ENCODE data around the gene FARSB. TPM values are rescaled to one million over a fixed set of nuclear protein-coding genes. Genes with fewer than 3 reads are reported as not detected.

The FARSB gene
- total RNA-seq, 2 donors from 2014 or later: 7.6 to 11.4 TPM

DNA sequence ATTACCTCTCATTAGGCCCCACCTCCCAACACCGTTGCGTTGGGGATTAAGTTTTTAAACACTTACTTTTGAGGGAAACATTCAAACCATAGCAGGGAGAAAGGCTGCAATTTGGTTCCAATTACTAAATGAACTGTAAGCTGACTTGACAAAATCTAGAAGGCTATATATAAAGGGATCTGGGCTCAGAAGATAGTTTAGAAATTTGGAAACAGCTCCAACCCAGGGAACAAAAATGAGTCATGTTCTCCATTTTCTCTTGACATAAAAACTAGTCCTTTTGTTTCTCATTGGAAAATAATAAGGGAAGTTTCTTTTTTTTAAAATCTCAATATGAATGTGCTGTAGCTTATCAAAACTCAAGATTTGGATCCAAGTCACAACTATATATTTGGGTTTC lies 33.0 kb upstream of the FARSB start:
- no peaks in the 10 kb centered on the region for H3K9me3 ChIP-seq
- intact Hi-C loops (cut with DNase I): no loop called here
- no peak overlapping the region for H3K4me3 ChIP-seq
- TF ChIP-seq, protein P1, sequence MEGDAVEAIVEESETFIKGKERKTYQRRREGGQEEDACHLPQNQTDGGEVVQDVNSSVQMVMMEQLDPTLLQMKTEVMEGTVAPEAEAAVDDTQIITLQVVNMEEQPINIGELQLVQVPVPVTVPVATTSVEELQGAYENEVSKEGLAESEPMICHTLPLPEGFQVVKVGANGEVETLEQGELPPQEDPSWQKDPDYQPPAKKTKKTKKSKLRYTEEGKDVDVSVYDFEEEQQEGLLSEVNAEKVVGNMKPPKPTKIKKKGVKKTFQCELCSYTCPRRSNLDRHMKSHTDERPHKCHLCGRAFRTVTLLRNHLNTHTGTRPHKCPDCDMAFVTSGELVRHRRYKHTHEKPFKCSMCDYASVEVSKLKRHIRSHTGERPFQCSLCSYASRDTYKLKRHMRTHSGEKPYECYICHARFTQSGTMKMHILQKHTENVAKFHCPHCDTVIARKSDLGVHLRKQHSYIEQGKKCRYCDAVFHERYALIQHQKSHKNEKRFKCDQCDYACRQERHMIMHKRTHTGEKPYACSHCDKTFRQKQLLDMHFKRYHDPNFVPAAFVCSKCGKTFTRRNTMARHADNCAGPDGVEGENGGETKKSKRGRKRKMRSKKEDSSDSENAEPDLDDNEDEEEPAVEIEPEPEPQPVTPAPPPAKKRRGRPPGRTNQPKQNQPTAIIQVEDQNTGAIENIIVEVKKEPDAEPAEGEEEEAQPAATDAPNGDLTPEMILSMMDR (IDR thresholded peaks at IDR 0.05): no peak
- WGBS, 2 donors: 86 to 87% methylated on average over 2 of the region's 2 CpGs
- no peak for DNase-seq
- peaks cover 13% of the 10 kb centered on the region for H3K4me1 ChIP-seq
- H3K27me3 ChIP-seq: no peaks in the 10 kb centered on the region
- no peaks in the 10 kb centered on the region for H3K36me3 ChIP-seq (replicated peaks in 1 of 2; ENCODE audit: insufficient read depth in 1 of 2, low read depth in 2 of 2)
- no peak for ATAC-seq
- no peak overlapping the region for H3K27ac ChIP-seq

DNA sequence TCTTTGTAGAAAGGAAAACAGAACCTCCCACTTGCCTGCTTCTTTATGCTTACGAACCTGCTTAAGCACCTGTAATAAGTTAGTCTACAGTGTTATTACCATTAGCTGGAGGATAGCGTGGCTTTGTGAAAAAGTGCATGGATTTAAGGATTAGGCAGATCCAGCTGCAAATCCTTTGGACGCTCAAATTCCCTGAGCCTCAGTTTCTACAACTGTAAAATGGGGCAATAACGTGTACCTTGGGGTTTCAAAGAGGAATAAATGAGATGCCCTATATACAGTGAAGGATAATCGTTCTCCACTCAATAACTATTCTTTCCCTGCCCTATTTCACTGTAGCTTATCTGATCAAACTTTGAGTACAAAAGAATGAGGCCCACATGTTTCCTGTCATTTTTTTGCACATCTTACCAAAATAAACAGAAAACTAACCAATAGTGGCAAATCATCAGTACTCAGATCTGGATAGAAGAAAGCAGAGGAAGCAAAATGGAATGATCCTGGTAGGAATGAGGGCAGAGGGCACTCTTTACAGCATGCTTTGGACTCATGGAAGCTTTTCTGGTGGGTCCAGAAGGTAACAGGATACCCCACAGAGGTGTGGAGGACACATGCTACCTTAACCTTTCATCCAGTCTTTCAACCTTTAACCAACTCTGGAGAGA lies 30.3 kb upstream of the FARSB start:
- H3K36me3 ChIP-seq (replicated peaks in 1 of 2; ENCODE audit: insufficient read depth in 1 of 2, low read depth in 2 of 2): no peaks in the 10 kb centered on the region
- no peaks in the 10 kb centered on the region for H3K27me3 ChIP-seq
- no peak overlapping the region for H3K4me3 ChIP-seq
- peaks cover 13% of the 10 kb centered on the region for H3K4me1 ChIP-seq
- intact Hi-C loops (cut with DNase I): no loop called here
- 46% methylated on average over 5 of the region's 5 CpGs for WGBS, 2 donors
- ATAC-seq (no peak), DNase-seq (no peak)
- TF ChIP-seq, protein P1 (IDR thresholded peaks at IDR 0.05): no peak
- TF ChIP-seq POLR2A (IDR thresholded peaks at IDR 0.05): no peak
- H3K27ac ChIP-seq: no peak overlapping the region
- no peaks in the 10 kb centered on the region for H3K9me3 ChIP-seq

DNA sequence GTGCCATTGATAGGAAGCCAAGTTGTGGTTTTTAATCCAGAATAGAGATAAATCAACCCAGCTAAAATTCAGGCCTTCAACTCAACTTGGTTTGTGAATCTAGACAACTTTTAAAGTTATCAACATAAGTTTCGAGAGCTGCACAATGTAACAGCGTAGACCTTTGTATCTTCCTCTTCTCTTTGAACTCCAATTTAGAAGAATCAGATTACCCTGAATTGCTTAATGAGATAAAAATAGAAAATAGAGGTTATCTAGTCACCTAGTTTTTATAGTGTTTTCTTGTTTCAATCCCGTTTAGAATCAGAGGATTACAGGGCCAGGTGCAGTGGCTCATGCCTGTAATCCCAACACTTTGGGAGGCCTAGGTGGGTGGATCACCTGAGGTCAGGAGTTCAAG lies 27.9 kb upstream of the FARSB start:
- 83 to 86% methylated on average over 3 of the region's 3 CpGs for WGBS, 2 donors
- Histone ChIP-seq H3K4me3 (no peak overlapping the region), H3K9me3 (no peaks in the 10 kb centered on the region), H3K27me3 (no peaks in the 10 kb centered on the region), H3K36me3 (replicated peaks in 1 of 2; ENCODE audit: insufficient read depth in 1 of 2, low read depth in 2 of 2) (no peaks in the 10 kb centered on the region), H3K4me1 (peaks cover 9% of the 10 kb centered on the region), H3K27ac (no peak overlapping the region)
- intact Hi-C loops (cut with DNase I): no loop called here
- ATAC-seq (no peak), DNase-seq (no peak)
- no peak for TF ChIP-seq POLR2A (IDR thresholded peaks at IDR 0.05)
- TF ChIP-seq, protein P1 (IDR thresholded peaks at IDR 0.05): no peak

DNA sequence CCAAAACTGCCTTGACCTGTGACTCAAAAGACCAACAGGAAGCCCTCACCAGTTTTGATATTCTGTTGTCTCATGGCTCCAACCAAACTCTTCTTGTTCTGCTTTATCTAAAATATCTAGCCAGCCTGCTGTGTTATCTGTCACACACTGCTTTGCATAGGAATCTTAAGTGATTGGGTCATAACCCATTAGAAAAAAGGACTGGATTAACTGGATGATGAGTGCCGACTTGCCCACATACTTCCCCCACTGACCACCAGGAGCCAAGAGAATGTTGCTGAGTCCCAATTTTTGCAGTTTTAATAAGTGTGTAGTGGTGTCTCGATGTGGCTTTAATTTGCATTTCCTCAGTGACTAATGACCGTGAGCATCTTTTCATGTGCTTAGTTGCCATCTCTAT lies 22.1 kb upstream of the FARSB start:
- TF ChIP-seq, protein P1 (IDR thresholded peaks at IDR 0.05): no peak
- no peak for TF ChIP-seq POLR2A (IDR thresholded peaks at IDR 0.05)
- no peaks in the 10 kb centered on the region for H3K4me1 ChIP-seq
- no peaks in the 10 kb centered on the region for H3K9me3 ChIP-seq
- H3K27ac ChIP-seq: no peak overlapping the region
- no peak overlapping the region for H3K4me3 ChIP-seq
- intact Hi-C loops (cut with DNase I): no loop called here
- DNase-seq (no peak), ATAC-seq (no peak)
- WGBS, 2 donors: 67 to 82% methylated on average over 3 of the region's 3 CpGs
- no peaks in the 10 kb centered on the region for H3K36me3 ChIP-seq (replicated peaks in 1 of 2; ENCODE audit: insufficient read depth in 1 of 2, low read depth in 2 of 2)
- H3K27me3 ChIP-seq: no peaks in the 10 kb centered on the region

DNA sequence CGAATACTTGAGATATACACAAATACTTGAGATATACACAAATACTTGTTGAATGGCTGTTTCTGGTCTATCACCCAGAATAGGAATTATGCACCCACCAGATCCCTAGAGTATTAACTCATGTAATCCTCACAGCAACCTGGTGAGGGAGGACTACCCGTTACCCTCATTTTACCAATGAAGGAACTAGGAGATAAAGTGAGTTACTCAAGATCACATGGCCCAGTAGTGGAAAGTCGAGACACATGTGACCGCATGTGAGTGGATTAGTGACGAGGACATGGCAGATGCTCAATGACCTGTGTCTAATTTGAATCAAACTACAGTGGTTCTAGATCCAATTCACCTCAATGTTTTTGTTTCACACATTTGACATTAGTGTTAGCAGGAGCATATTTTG lies 18.0 kb upstream of the FARSB start:
- ATAC-seq (no peak), DNase-seq (no peak)
- Histone ChIP-seq H3K4me1 (peaks cover 19% of the 10 kb centered on the region), H3K4me3 (no peak overlapping the region), H3K9me3 (no peaks in the 10 kb centered on the region), H3K27me3 (no peaks in the 10 kb centered on the region), H3K27ac (no peak overlapping the region), H3K36me3 (replicated peaks in 1 of 2; ENCODE audit: insufficient read depth in 1 of 2, low read depth in 2 of 2) (no peaks in the 10 kb centered on the region)
- WGBS, 2 donors: 90 to 92% methylated on average over 5 of the region's 5 CpGs
- intact Hi-C loops (cut with DNase I): no loop called here
- TF ChIP-seq, protein P1 (IDR thresholded peaks at IDR 0.05): no peak
- no peak for TF ChIP-seq POLR2A (IDR thresholded peaks at IDR 0.05)

Data from body of pancreas (tissue), 4 donors.